Right hindlimb (tissue), 1 donor: ENCODE data around the gene OR6J1.
"Not testable (repeated sequence)": the region's sequence is repeated elsewhere in the genome, so short reads cannot be mapped to it uniquely, and the experiment has no call there.

Experiments
- DNase-seq: peaks from one replicate; pipeline ENCODE4 v3.0.0-alpha.2; 2018

The OR6J1 gene

GRCh38 chr14:22644305-22644635 lies at the start of gene OR6J1:
Gene OR6J1, minus strand, starts transcription at chr14:22644352. Its CDS starts 9,541 bp downstream, at chr14:22634811.
- DNase-seq, result no peak

DNA sequence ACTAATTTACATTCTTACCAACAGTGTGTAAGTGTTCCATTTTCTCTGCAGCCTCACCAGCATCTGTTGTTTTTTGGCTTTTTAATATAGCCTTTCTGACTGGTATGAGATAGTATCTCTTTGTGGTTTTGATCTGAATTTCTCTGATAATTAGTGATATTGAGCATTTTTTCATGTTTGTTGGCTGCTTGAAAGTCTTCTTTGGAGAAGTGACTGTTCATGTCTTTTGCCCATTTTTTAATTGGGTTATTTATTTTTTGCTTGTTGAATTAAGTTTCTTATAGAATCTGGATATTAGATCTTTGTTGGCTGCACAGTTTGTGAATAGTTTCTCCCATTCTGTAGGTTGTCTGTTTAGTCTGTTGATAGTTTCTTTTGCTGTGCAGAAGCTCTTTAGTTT lies 48.0 kb upstream of the OR6J1 start:
- no peak for DNase-seq

DNA sequence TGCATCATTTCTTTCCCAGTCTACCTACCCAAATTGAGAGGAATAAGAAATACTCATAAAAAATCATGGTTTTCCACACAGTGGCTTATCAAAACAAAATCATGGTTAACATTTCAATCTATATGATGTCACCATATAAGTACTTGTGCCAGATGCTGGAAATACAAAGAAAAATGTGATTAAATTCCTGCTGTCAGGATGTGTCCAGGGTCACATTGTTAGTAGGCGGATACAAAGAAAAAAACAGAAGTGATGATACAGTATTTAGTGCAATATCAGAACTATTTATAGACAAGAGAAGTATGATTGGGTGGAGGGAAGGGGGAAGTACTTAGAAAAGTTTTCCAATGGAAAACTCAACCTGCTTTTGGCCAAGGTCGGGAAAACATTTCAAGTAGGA lies 47.0 kb upstream of the OR6J1 start:
- no peak for DNase-seq

DNA sequence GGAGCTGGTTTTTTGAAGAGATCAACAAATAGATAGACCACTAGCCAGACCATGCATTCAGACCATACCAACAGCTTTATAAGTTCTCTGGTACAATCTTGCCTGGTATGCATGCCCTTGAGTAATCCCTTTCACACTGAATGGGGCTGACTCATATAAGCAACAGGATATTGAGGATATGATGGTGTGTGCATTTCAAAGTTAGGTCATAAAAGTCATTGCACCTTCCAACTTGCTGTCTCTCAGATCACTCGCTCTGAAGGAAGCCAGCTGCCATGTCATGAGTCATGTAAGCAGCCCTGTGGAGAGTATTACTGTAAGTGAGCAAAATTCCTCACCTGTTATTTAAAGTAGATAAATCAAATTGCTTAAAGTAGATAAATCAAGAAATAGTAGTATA lies 45.0 kb upstream of the OR6J1 start:
- DNase-seq, result no peak

- DNase-seq, result not testable (repeated sequence)
Observed at GRCh38 chr14:22687969-22688368, 43.8 kb upstream of the OR6J1 start.

GRCh38 chr14:22686176-22686611 lies 42.0 kb upstream of the OR6J1 start:
- not testable (repeated sequence) for DNase-seq

- no peak for DNase-seq
Observed at GRCh38 chr14:22685467-22685866, 41.3 kb upstream of the OR6J1 start.

DNA sequence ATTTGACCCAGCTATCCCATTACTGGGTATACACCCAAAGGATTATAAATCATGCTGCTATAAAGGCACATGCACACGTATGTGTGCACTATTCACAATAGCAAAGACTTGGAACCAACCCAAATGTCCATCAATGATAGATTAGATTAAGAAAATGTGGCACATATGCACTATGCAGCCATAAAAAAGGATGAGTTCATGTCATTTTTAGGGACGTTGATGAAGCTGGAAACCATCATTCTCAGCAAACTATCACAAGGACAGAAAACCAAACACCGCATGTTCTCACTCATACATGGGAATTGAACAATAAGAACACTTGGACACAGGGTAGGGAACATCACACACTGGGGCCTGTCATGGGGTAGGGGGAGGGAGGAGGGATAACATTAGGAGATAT lies 39.3 kb upstream of the OR6J1 start:
- not testable (repeated sequence) for DNase-seq

DNA sequence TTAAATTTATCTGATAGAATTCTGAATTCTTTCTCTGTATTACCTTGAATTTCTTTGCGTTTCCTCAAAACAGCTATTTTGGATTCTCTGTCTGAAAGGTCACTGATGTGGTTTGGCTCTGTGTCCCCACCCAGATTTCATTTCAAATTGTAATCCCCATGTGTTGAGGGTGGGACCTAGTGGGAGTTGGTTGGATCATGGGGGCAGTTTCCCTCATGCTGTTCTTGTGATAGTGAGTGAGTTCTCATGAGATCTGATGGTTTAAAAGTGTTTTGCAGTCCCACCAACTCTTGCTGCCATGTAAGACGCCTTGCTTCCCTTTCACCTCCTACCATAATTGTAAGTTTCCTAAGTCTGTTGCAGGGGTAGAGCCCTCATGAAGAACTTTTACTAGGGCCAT lies 34.1 kb upstream of the OR6J1 start:
- no peak for DNase-seq

DNA sequence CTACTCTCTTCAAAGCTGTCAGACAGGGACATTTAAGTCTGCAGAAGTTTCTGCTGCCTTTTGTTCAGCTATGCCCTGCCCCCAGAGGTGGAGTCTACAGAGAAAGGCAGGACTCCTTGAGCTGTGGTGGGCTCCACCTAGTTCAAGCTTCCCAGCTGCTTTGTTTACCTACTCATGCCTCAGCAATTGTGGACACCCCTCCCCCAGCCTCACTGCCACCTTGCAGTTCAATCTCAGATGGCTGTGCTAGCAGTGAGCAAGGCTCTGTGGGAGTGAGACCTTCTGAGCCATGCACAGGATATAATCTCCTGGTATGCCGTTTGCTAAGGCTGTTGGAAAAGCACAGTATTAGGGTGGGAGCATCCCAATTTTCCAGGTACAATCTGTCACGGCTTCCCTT lies 33.4 kb upstream of the OR6J1 start:
- not testable (repeated sequence) for DNase-seq

DNA sequence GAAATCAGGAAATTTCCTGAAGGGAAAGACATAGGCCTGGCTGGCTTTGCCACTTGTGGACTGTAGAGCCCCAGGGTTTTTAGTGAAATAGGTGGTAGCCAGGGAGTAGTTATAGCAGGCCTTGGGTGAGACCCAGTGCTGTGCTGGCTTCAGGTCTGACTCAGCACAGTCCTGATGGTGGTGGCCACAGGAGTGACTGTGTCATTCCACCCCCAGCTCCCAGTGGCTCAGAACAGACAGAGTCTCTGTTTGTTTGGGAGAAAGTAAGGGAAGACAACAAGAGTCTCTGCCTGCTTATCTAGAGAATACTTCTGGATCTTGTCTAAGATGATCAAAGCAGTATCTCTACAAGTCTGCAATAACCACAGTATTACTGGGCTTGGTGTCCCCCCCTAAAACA lies 27.5 kb upstream of the OR6J1 start:
- no peak for DNase-seq

GRCh38 chr14:22668863-22669262 lies 24.7 kb upstream of the OR6J1 start:
- DNase-seq, result no peak

DNA sequence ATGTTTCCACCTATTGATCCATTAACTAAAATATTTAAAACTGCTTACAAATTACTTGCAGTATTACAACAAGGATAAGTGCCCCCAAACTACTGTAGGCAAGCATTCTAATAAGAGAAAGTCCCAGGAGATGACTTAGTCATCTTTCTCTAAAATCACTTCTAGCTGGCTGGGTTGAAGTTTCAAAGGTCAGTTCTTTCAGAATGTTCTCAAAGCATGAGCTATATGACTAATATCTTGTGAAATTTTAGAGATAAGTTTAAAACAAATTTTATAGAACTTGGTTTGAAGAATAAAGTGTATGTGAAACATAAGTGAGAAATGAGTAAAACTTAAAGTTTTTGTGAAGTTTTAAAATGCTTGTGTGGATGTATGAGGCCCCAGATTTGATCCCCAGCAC lies 24.3 kb upstream of the OR6J1 start:
- DNase-seq, result no peak

DNA sequence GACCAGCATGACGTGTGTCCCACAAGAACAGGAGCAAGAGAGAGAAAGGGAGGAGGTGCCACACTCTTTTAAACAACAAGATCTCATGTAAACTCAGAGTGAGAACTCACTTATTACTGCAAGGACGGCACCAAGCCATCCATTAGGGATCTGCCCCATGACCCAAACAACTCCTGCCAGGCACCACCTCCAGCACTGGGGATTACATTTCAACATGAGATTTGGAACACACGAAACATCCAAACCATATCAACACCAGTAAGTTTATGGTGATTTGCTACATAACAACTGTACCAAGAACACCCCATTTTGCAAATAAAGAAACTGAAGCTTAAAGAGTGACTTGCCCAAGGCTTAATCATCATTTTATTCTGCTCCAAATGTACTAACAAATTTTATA lies 23.7 kb upstream of the OR6J1 start:
- DNase-seq, result no peak

DNA sequence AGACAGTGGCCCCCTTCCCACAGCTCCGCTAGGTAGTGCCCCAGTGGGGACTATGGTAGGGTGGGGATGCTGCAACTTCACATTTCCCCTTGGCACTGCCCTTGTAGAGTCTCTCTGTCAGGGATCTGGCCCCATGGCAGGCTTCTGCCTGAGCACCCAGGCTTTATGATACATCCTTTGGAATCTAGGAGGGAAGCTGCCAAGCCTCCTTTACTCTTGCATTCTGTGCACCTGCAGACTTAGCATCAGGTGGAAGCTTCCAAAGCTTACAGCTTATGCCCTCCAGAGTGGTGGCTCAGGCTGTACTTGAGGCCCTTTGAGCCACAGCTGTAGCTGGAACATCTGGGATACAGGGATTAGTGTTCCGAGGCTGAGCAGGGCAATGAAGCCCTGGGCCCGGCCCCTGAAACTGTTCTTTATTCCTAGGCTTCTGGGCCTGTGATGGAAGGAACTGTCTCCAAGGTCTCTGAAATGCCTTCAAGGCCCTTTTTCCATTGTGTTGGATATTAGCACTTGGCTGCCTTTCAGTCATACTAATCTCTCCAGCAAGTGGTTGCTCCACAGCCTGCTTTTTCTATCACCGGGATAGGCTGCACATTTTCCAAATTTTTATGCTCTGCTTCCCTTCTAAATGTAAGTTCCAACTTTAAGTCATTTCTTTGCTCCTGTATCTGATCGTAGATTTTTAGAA lies 22.2 kb upstream of the OR6J1 start:
- DNase-seq, result no peak

DNA sequence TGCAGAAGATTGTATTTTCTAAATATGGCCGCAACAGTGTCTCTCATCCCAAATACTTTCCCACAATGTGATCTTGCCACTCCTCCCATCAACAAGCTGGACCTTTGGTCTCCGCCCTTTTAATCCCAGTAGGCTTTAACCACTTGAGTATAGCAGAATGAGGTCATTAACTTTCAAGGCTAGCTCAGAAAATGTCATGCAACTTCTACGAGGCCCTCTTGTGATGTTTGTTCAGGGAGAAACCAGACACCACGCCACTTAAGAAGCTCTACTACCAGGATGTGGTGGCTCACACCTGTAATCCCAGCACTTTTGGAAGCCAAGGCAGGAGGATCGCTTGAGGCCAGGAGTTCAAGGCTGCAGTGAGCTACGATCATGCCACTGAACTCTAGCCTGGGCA lies 20.1 kb upstream of the OR6J1 start:
- DNase-seq, result no peak

DNA sequence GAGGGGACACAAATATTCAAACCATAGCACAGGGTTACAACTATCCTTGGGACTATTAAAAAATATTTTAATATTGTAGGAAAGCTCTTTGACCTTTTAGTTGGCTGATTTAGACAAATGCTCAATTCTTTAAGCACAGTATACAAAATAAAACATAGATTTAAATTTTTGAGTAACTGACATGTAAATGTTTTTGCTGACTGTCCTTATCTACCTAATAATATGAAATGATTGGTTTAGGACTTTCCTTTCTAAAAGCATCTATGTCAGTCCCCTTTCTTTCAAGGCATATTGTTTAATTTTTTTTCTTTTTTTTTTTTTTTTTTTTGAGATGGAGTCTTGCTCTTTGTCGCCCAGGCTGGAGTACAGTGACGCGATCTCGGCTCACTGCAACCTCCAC lies 16.5 kb upstream of the OR6J1 start:
- no peak for DNase-seq

GRCh38 chr14:22658946-22659345 lies 14.8 kb upstream of the OR6J1 start:
- no peak for DNase-seq

- no peak for DNase-seq
Observed at GRCh38 chr14:22657861-22658260, 13.7 kb upstream of the OR6J1 start.

GRCh38 chr14:22656945-22657731 lies 13.0 kb upstream of the OR6J1 start:
- no peak for DNase-seq

GRCh38 chr14:22656226-22656625 lies 12.1 kb upstream of the OR6J1 start:
- DNase-seq, result no peak

DNA sequence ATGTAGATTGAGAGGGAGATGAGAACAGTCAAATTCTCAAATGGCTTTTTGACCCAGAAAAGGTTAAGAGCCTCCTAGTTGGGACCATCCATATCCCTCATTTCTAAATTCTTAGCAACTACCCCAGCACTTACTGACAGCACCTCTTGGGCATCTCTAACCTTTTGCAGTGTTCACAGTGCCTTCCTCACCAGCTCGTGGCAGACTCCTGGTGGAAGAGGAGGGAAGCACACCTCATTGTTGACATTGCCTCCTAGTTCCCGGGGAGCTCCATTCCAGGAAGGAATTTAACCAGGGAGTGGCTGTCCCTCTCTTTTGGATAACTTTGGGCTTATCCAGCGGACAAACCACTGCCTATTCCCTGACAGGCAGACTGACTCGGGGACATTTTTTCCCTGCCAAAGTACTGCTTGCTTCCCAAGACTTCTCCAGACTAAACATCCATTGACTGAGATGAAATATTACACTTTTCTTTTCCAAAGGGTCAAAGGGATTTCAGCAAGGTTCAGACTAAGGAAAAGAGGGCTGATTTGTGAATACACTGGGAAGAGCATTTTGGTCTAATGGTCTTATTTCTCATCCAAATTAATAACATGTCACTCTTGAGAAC lies 9.0 kb upstream of the OR6J1 start:
- DNase-seq, result peak; percentile 41

DNA sequence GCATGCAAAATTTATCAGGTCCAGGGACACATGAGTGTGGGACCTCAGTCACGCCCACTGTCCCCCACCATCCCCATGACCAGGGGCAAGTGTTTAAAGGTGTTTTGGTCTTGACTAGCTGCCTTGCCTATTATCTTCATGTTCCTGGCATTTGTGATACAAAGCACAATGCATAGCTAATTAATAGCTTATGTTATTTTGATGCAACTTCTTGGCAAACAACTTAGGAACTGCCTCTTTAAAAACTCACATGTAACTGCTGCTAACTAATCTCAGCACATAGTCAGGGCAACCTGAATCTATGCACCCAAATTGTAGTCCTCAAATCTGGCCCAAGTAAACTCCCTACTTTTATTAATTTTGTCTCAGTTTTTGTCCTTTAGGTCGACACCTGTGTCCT lies 7.4 kb upstream of the OR6J1 start:
- DNase-seq, result no peak

DNA sequence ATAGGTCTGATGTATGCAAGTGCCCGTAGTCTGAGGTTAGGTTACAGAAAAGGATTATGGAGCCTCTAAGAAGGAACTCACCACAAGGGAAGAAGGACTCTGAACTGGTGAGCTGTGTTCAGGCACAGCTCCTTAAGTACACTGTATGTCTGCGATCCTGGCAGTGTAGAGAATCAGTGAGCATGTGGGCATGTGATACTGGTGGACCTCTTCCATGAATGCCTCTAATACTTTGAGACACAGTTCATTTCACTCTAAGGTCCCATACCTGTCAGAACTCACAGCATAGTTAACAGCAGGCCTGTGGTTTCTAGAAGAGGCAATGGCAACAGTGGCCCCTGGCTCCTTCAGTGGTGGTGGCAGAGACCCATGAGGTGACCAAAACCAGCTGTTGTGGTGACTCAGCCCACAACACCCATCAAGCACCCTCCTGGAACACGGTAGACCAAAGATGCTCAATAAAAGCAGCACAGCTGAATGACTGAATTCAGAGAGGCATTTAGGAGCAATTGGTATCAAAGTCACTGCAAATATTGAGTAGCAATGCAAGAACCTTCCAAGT lies 6.9 kb upstream of the OR6J1 start:
- DNase-seq, result no peak
